Activated T-helper 1 cell treated with anti-CD3 and anti-CD28 coated beads, Interleukin-12 subunit alpha, Interleukin-12 subunit beta, Interleukin-2, Interleukin-4 antibody, amounts not matched to agents 30 ng/mL and 10 ng/mL and 1 ng/mL, durations not matched to agents 14 hours and 24 hours and 36 hours (primary cell): Measurements from ENCODE around the gene CHST11. TPM values are rescaled to one million over a fixed set of nuclear protein-coding genes. Genes with fewer than 3 reads are reported as not detected.

Source experiments
- DNase-seq: peaks from one replicate; pipeline ENCODE4 v3.0.0; 2021; ENCODE audit warnings: low spot score
- H3K27ac Mint-ChIP-seq: one replicate; pipeline ENCODE4 v1.8.0; 2021; ENCODE audit warnings: mild to moderate bottlenecking, mixed read lengths
- H3K27me3 Mint-ChIP-seq: one replicate; pipeline ENCODE4 v1.8.0; 2022; ENCODE audit warnings: mild to moderate bottlenecking, moderate library complexity, mixed read lengths; ENCODE audit not compliant: insufficient read depth
- H3K36me3 Mint-ChIP-seq: one replicate; pipeline ENCODE4 v1.8.0; 2021; ENCODE audit warnings: low read depth, mixed read lengths
- H3K4me1 Mint-ChIP-seq: one replicate; pipeline ENCODE4 v1.8.0; 2021; ENCODE audit warnings: low read depth, mixed read lengths
- H3K4me3 Mint-ChIP-seq: one replicate; pipeline ENCODE4 v1.8.0; 2021; ENCODE audit warnings: mild to moderate bottlenecking, moderate library complexity, mixed read lengths
- H3K9me3 Mint-ChIP-seq: one replicate; pipeline ENCODE4 v1.8.0; 2021; ENCODE audit warnings: mixed read lengths
- intact Hi-C: fragments of 100-400 bp; cut with micrococcal nuclease; formaldehyde crosslinking; loops from one replicate; pipeline ENCODE4 v1.15.1; 2024
- total RNA-seq: library from RNA; stranded (reverse); gene quantifications from 2 replicates; pipeline ENCODE4 v1.2.3, GENCODE V29; 2022

Gene CHST11
- total RNA-seq, 1 donor from 2014 or later, result 70.7 TPM

GRCh38 chr12:104466709-104467345, 10.1 kb downstream of the CHST11 start:
- no peak overlapping the region for H3K4me3 Mint-ChIP-seq
- no peak for DNase-seq
- no peaks in the 10 kb centered on the region for H3K27me3 Mint-ChIP-seq
- peaks cover 30% of the 10 kb centered on the region for H3K9me3 Mint-ChIP-seq
- peaks cover 46% of the 10 kb centered on the region for H3K36me3 Mint-ChIP-seq
- intact Hi-C loops, result loop anchor here (10.0 kb wide), 1 partner anchor 542 kb away; no protein-coding TSS in a partner anchor
- peaks cover 88% of the 10 kb centered on the region for H3K4me1 Mint-ChIP-seq
- peak overlapping the region; percentile 8 for H3K27ac Mint-ChIP-seq

GRCh38 chr12:104467346-104467837, 10.6 kb downstream of the CHST11 start:
- Mint-ChIP-seq H3K27me3 (no peaks in the 10 kb centered on the region), H3K4me3 (peak overlapping the region; percentile 35), H3K27ac (peak overlapping the region; percentile 40), H3K36me3 (peaks cover 46% of the 10 kb centered on the region), H3K4me1 (peaks cover 89% of the 10 kb centered on the region), H3K9me3 (peaks cover 30% of the 10 kb centered on the region)
- intact Hi-C loops, result loop anchor here (10.0 kb wide), 1 partner anchor 543 kb away; no protein-coding TSS in a partner anchor
- DNase-seq, result no peak

GRCh38 chr12:104468371-104468770, 11.6 kb downstream of the CHST11 start:
- Mint-ChIP-seq H3K36me3 (peaks cover 43% of the 10 kb centered on the region), H3K27ac (no peak overlapping the region), H3K9me3 (peaks cover 30% of the 10 kb centered on the region), H3K4me3 (no peak overlapping the region), H3K4me1 (peaks cover 89% of the 10 kb centered on the region), H3K27me3 (no peaks in the 10 kb centered on the region)
- intact Hi-C loops, result loop anchor here (10.0 kb wide), 1 partner anchor 544 kb away; no protein-coding TSS in a partner anchor
- no peak for DNase-seq

- Mint-ChIP-seq H3K4me3 (no peak overlapping the region), H3K27ac (no peak overlapping the region), H3K36me3 (peaks cover 39% of the 10 kb centered on the region), H3K9me3 (peaks cover 30% of the 10 kb centered on the region), H3K27me3 (no peaks in the 10 kb centered on the region), H3K4me1 (peaks cover 89% of the 10 kb centered on the region)
- intact Hi-C loops, result loop anchor here (10.0 kb wide), 1 partner anchor 544 kb away; no protein-coding TSS in a partner anchor
- no peak for DNase-seq
These were observed 12.3 kb downstream of the CHST11 start for GRCh38 chr12:104469066-104469465.

GRCh38 chr12:104469523-104469922, 12.8 kb downstream of the CHST11 start:
- DNase-seq, result no peak
- Mint-ChIP-seq H3K4me3 (no peak overlapping the region), H3K9me3 (peaks cover 30% of the 10 kb centered on the region), H3K27me3 (no peaks in the 10 kb centered on the region), H3K27ac (no peak overlapping the region), H3K4me1 (peaks cover 89% of the 10 kb centered on the region), H3K36me3 (peaks cover 39% of the 10 kb centered on the region)
- intact Hi-C loops, result loop anchor here (10.0 kb wide), 1 partner anchor 545 kb away; no protein-coding TSS in a partner anchor

- Mint-ChIP-seq H3K27me3 (no peaks in the 10 kb centered on the region), H3K4me3 (no peak overlapping the region), H3K27ac (no peak overlapping the region), H3K9me3 (peaks cover 30% of the 10 kb centered on the region), H3K36me3 (peaks cover 39% of the 10 kb centered on the region), H3K4me1 (peaks cover 88% of the 10 kb centered on the region)
- DNase-seq, result no peak
- intact Hi-C loops, result no loop called here
These were observed 13.8 kb downstream of the CHST11 start for GRCh38 chr12:104470521-104470920.

GRCh38 chr12:104471336-104471735, 14.6 kb downstream of the CHST11 start:
- Mint-ChIP-seq H3K9me3 (peaks cover 30% of the 10 kb centered on the region), H3K36me3 (peaks cover 39% of the 10 kb centered on the region), H3K27me3 (no peaks in the 10 kb centered on the region), H3K27ac (no peak overlapping the region), H3K4me3 (no peak overlapping the region), H3K4me1 (peaks cover 82% of the 10 kb centered on the region)
- intact Hi-C loops, result no loop called here
- DNase-seq, result no peak

GRCh38 chr12:104472748-104473147, 16.0 kb downstream of the CHST11 start:
- peak overlapping the region; percentile 69 for H3K4me3 Mint-ChIP-seq
- no peak for DNase-seq
- no peaks in the 10 kb centered on the region for H3K27me3 Mint-ChIP-seq
- peak overlapping the region; percentile 80 for H3K27ac Mint-ChIP-seq
- peaks cover 29% of the 10 kb centered on the region for H3K9me3 Mint-ChIP-seq
- peaks cover 33% of the 10 kb centered on the region for H3K36me3 Mint-ChIP-seq
- peaks cover 82% of the 10 kb centered on the region for H3K4me1 Mint-ChIP-seq
- intact Hi-C loops, result no loop called here

GRCh38 chr12:104473374-104473983, 16.7 kb downstream of the CHST11 start:
- peak overlapping the region; percentile 80 for H3K27ac Mint-ChIP-seq
- peaks cover 28% of the 10 kb centered on the region for H3K36me3 Mint-ChIP-seq
- no peaks in the 10 kb centered on the region for H3K27me3 Mint-ChIP-seq
- peaks cover 25% of the 10 kb centered on the region for H3K9me3 Mint-ChIP-seq
- DNase-seq, result no peak
- intact Hi-C loops, result no loop called here
- H3K4me1 Mint-ChIP-seq, result peaks cover 82% of the 10 kb centered on the region
- peak overlapping the region; percentile 69 for H3K4me3 Mint-ChIP-seq

- H3K9me3 Mint-ChIP-seq, result peaks cover 12% of the 10 kb centered on the region
- no peaks in the 10 kb centered on the region for H3K27me3 Mint-ChIP-seq
- DNase-seq, result no peak
- peaks cover 85% of the 10 kb centered on the region for H3K4me1 Mint-ChIP-seq
- intact Hi-C loops, result no loop called here
- no peak overlapping the region for H3K27ac Mint-ChIP-seq
- peaks cover 18% of the 10 kb centered on the region for H3K36me3 Mint-ChIP-seq
- no peak overlapping the region for H3K4me3 Mint-ChIP-seq
These were observed 18.5 kb downstream of the CHST11 start for GRCh38 chr12:104475271-104475670.

- peak overlapping the region; percentile 89 for H3K4me3 Mint-ChIP-seq
- H3K27ac Mint-ChIP-seq, result peak overlapping the region; percentile 98
- H3K27me3 Mint-ChIP-seq, result no peaks in the 10 kb centered on the region
- peaks cover 90% of the 10 kb centered on the region for H3K4me1 Mint-ChIP-seq
- peaks cover 26% of the 10 kb centered on the region for H3K36me3 Mint-ChIP-seq
- intact Hi-C loops, result loop anchor here (1.0 to 2.0 kb wide), 3 partner anchors 8 to 17 kb away; no protein-coding TSS in a partner anchor
- H3K9me3 Mint-ChIP-seq, result no peaks in the 10 kb centered on the region
- DNase-seq, result no peak
These were observed 21.0 kb downstream of the CHST11 start for GRCh38 chr12:104477510-104478390.

- Mint-ChIP-seq H3K27me3 (no peaks in the 10 kb centered on the region), H3K9me3 (no peaks in the 10 kb centered on the region), H3K27ac (peak overlapping the region; percentile 98), H3K36me3 (peaks cover 32% of the 10 kb centered on the region), H3K4me3 (peak overlapping the region; percentile 89), H3K4me1 (peaks cover 90% of the 10 kb centered on the region)
- intact Hi-C loops, result loop anchor here (1.0 to 2.0 kb wide), 2 partner anchors 15 to 16 kb away; no protein-coding TSS in a partner anchor
- no peak for DNase-seq
These were observed 21.8 kb downstream of the CHST11 start for GRCh38 chr12:104478396-104479122.
